ENCODE results near the gene NUDT11. TPM values are rescaled to one million over a fixed set of nuclear protein-coding genes. Genes with fewer than 3 reads are reported as not detected.
A peak's percentile ranks its signal among the peaks of the same experiment; 100 is the strongest.
"Not testable (repeated sequence)": the region's sequence is repeated elsewhere in the genome, so short reads cannot be mapped to it uniquely, and the experiment has no call there.

NUDT11 gene
- 0.24 TPM in 1 of 2 replicates, not detected in the other for total RNA-seq
- total RNA-seq (2013): 0.21 TPM
- polyA plus RNA-seq: 0.10 and 0.27 TPM in 2 replicates
- polyA minus RNA-seq: 0.34 TPM in 1 of 2 replicates, not detected in the other

GRCh38 chrX:51496501-51497291, at the start of gene NUDT11:
TSS of gene NUDT11 (minus strand) at chrX:51496592. CDS start at chrX:51496444, 148 bp downstream.
- Histone ChIP-seq H3K4me3 (ENCODE audit: control extremely low read depth in 1 of 5, extremely low read depth in 1 of 5, insufficient read depth in 1 of 5, low read depth in 2 of 5, low read length in 4 of 5) (peak within 1 kb of the TSS in 4 of 5 experiments; percentile 29 to 51 (median 45)), H3K79me2 (ENCODE audit: control insufficient read depth, insufficient read depth, low read length) (no peaks in the 10 kb centered on the region), H3K9me3 (ENCODE audit: control extremely low read depth in 1 of 3, control insufficient read depth in 2 of 3, insufficient read depth in 1 of 3, low read length in 2 of 3) (no peaks in the 10 kb centered on the region), H2AFZ (ENCODE audit: insufficient read depth, low read depth, low read length, poor library complexity, severe bottlenecking) (peak within 1 kb of the TSS; percentile 65), H3K27ac (ENCODE audit: low read length in 2 of 2) (no peak within 1 kb of the TSS), H3K4me2 (replicated peaks; ENCODE audit: low read depth, low read length, poor library complexity, severe bottlenecking) (peak within 1 kb of the TSS; percentile 68), H3K4me1 (ENCODE audit: control insufficient read depth in 2 of 2, insufficient read depth in 2 of 2, low read length in 2 of 2) (peaks cover 0 to 6% of the 10 kb centered on the region in 2 donors), H3K36me3 (replicated peaks in 1 of 2; ENCODE audit: control extremely low read depth in 1 of 2, control insufficient read depth in 1 of 2, extremely low read depth in 1 of 2, insufficient read depth in 2 of 2, low read length in 1 of 2) (no peaks in the 10 kb centered on the region), H3K27me3 (replicated peaks in 1 of 4; ENCODE audit: control extremely low read depth in 1 of 4, control insufficient read depth in 3 of 4, insufficient read depth in 4 of 4, low read length in 3 of 4) (peaks cover 0 to 16% (median 5%) of the 10 kb centered on the region in 4 experiments), H3K9ac (ENCODE audit: low read length) (peak within 1 kb of the TSS; percentile 55), H4K20me1 (ENCODE audit: control insufficient read depth, insufficient read depth, low read length, poor library complexity, severe bottlenecking) (no peaks in the 10 kb centered on the region)
- ATAC-seq (ENCODE audit: low read depth) (peak; percentile 56), DNase-seq (peak; percentile 30)
- intact Hi-C loops (cut with micrococcal nuclease): loop anchor here (5.0 kb wide), 1 partner anchor 766 kb away; no protein-coding TSS in a partner anchor
- CTCF ChIA-PET: no interaction called here
- Mint-ChIP-seq H3K4me3 (peak within 1 kb of the TSS; percentile 90), H3K9me3 (ENCODE audit: insufficient read depth) (no peaks in the 10 kb centered on the region), H3K27ac (peak within 1 kb of the TSS; percentile 46), H3K4me1 (peaks cover 10% of the 10 kb centered on the region), H3K27me3 (peaks cover 26% of the 10 kb centered on the region)
- POLR2A ChIA-PET: no interaction called here
- WGBS (ENCODE audit: insufficient coverage): under 1% methylated on average over 82 of the region's 96 CpGs
- no peak for TF ChIP-seq EZH2 (IDR thresholded peaks at IDR 0.05; ENCODE audit: borderline replicate concordance, insufficient read depth, low read depth, low read length, poor library complexity, severe bottlenecking)
- TF ChIP-seq CTCF (IDR thresholded peaks at IDR 0.05): no peak

GRCh38 chrX:51520393-51520792, 24.0 kb upstream of the NUDT11 start:
- Histone ChIP-seq H3K9me3 (ENCODE audit: control extremely low read depth in 1 of 3, control insufficient read depth in 2 of 3, insufficient read depth in 1 of 3, low read length in 2 of 3) (peaks cover 0 to 3% (median 0%) of the 10 kb centered on the region in 3 donors), H3K27ac (ENCODE audit: low read length in 2 of 2) (no peak overlapping the region), H3K4me3 (ENCODE audit: control extremely low read depth in 1 of 5, extremely low read depth in 1 of 5, insufficient read depth in 1 of 5, low read depth in 2 of 5, low read length in 4 of 5) (no peak overlapping the region), H3K4me2 (replicated peaks; ENCODE audit: low read depth, low read length, poor library complexity, severe bottlenecking) (no peak overlapping the region), H3K79me2 (ENCODE audit: control insufficient read depth, insufficient read depth, low read length) (no peaks in the 10 kb centered on the region), H4K20me1 (ENCODE audit: control insufficient read depth, insufficient read depth, low read length, poor library complexity, severe bottlenecking) (no peaks in the 10 kb centered on the region), H2AFZ (ENCODE audit: insufficient read depth, low read depth, low read length, poor library complexity, severe bottlenecking) (no peak overlapping the region), H3K36me3 (replicated peaks in 1 of 2; ENCODE audit: control extremely low read depth in 1 of 2, control insufficient read depth in 1 of 2, extremely low read depth in 1 of 2, insufficient read depth in 2 of 2, low read length in 1 of 2) (no peaks in the 10 kb centered on the region), H3K27me3 (replicated peaks in 1 of 4; ENCODE audit: control extremely low read depth in 1 of 4, control insufficient read depth in 3 of 4, insufficient read depth in 4 of 4, low read length in 3 of 4) (no peaks in the 10 kb centered on the region), H3K9ac (ENCODE audit: low read length) (no peak overlapping the region), H3K4me1 (ENCODE audit: control insufficient read depth in 2 of 2, insufficient read depth in 2 of 2, low read length in 2 of 2) (no peaks in the 10 kb centered on the region)
- intact Hi-C loops (cut with micrococcal nuclease): no loop called here
- DNase-seq: no peak
- ChIA-PET CTCF (no interaction called here), POLR2A (no interaction called here)
- TF ChIP-seq EZH2 (IDR thresholded peaks at IDR 0.05; ENCODE audit: borderline replicate concordance, insufficient read depth, low read depth, low read length, poor library complexity, severe bottlenecking): no peak
- no peak for TF ChIP-seq CTCF (IDR thresholded peaks at IDR 0.05)
- Mint-ChIP-seq H3K27ac (no peak overlapping the region), H3K4me3 (no peak overlapping the region), H3K9me3 (ENCODE audit: insufficient read depth) (no peaks in the 10 kb centered on the region), H3K4me1 (no peaks in the 10 kb centered on the region), H3K27me3 (peaks cover 5% of the 10 kb centered on the region)
- no CpG with 5 or more reads among the region's 2 CpGs for WGBS (ENCODE audit: insufficient coverage)
- no peak for ATAC-seq (ENCODE audit: low read depth)

DNA sequence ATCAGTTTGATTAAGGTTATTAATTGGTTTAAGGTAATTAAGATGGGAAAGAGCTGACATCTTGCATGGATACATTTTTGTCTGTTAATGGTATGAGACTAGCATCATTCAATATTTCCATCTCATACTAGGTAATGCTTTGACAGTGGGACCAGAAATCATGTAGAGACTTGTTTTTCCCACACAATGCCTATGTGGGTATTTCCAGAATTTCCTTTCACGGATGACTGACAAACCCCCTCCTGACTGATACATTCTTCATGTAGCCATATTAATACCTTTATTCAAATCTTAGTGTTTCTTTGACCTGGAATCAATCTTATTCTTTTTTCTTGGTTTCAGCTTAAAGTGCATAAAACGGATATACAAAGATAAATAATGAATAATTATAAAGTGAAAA, 22.7 kb upstream of the NUDT11 start:
- H3K4me1 ChIP-seq (ENCODE audit: control insufficient read depth in 2 of 2, insufficient read depth in 2 of 2, low read length in 2 of 2); H3K27ac ChIP-seq (ENCODE audit: low read length in 2 of 2); H3K4me2 ChIP-seq (replicated peaks; ENCODE audit: low read depth, low read length, poor library complexity, severe bottlenecking); H3K9me3 ChIP-seq (ENCODE audit: control extremely low read depth in 1 of 3, control insufficient read depth in 2 of 3, insufficient read depth in 1 of 3, low read length in 2 of 3); H4K20me1 ChIP-seq (ENCODE audit: control insufficient read depth, insufficient read depth, low read length, poor library complexity, severe bottlenecking); H3K9me3 Mint-ChIP-seq (ENCODE audit: insufficient read depth); H3K9ac ChIP-seq (ENCODE audit: low read length); POLR2A ChIA-PET; H3K27ac Mint-ChIP-seq; H3K79me2 ChIP-seq (ENCODE audit: control insufficient read depth, insufficient read depth, low read length); H2AFZ ChIP-seq (ENCODE audit: insufficient read depth, low read depth, low read length, poor library complexity, severe bottlenecking); ATAC-seq (ENCODE audit: low read depth); H3K4me3 ChIP-seq (ENCODE audit: control extremely low read depth in 1 of 5, extremely low read depth in 1 of 5, insufficient read depth in 1 of 5, low read depth in 2 of 5, low read length in 4 of 5); CTCF ChIA-PET; intact Hi-C loops (cut with micrococcal nuclease); H3K4me1 Mint-ChIP-seq; H3K27me3 Mint-ChIP-seq; H3K36me3 ChIP-seq (replicated peaks in 1 of 2; ENCODE audit: control extremely low read depth in 1 of 2, control insufficient read depth in 1 of 2, extremely low read depth in 1 of 2, insufficient read depth in 2 of 2, low read length in 1 of 2); DNase-seq; H3K27me3 ChIP-seq (replicated peaks in 1 of 4; ENCODE audit: control extremely low read depth in 1 of 4, control insufficient read depth in 3 of 4, insufficient read depth in 4 of 4, low read length in 3 of 4); H3K4me3 Mint-ChIP-seq: not testable (repeated sequence)
- WGBS (ENCODE audit: insufficient coverage): no CpG with 5 or more reads among the region's 2 CpGs
